Measurements from ENCODE around the gene JHY. TPM values are rescaled to one million over a fixed set of nuclear protein-coding genes. Genes with fewer than 3 reads are reported as not detected.
A peak's percentile ranks its signal among the peaks of the same experiment; 100 is the strongest.

Gene JHY
- total and polyA plus RNA-seq, 8 donors = 1.1 to 4.2 (median 2.1) TPM

- no peak overlapping the region for H3K27ac ChIP-seq
- peaks cover 0 to 41% (median 11%) of the 10 kb centered on the region in 4 donors for H3K27me3 ChIP-seq
- WGBS, 2 donors = 4 to 5% methylated on average over 27 of the region's 27 CpGs
- no peak overlapping the region for H3K4me3 ChIP-seq
- no peak for TF ChIP-seq CTCF (IDR thresholded peaks at IDR 0.05)
- no peak for DNase-seq
- no peaks in the 10 kb centered on the region for H3K36me3 ChIP-seq
- H3K9me3 ChIP-seq = no peaks in the 10 kb centered on the region
- ATAC-seq = no peak
- intact Hi-C loops (cut with DNase I) = no loop called here
- peaks cover 0 to 5% (median 2%) of the 10 kb centered on the region in 3 donors for H3K4me1 ChIP-seq
- no peak for FAIRE-seq
Observed at GRCh38 chr11:122979815-122980595, 97.4 kb downstream of the JHY start.

GRCh38 chr11:122981388-122982264 lies 99.1 kb downstream of the JHY start, which contains the start of gene BSX:
Gene BSX, minus strand, starts transcription at chr11:122981834. Its CDS starts 163 bp downstream, at chr11:122981671.
- Histone ChIP-seq H3K4me1 (peaks cover 0 to 6% (median 2%) of the 10 kb centered on the region in 3 donors), H3K27ac (no peak within 1 kb of the TSS), H3K36me3 (no peaks in the 10 kb centered on the region), H3K4me3 (no peak within 1 kb of the TSS), H3K9me3 (no peaks in the 10 kb centered on the region), H3K27me3 (peaks cover 0 to 38% (median 13%) of the 10 kb centered on the region in 4 donors)
- WGBS, 2 donors = 5 to 6% methylated on average over 35 of the region's 35 CpGs
- FAIRE-seq (no peak), ATAC-seq (peak; percentile 79 to 95 (median 90)), DNase-seq (peak; percentile 40 to 84 (median 70))
- TF ChIP-seq CTCF (IDR thresholded peaks at IDR 0.05) = no peak
- intact Hi-C loops (cut with DNase I) = no loop called here

- no peak for TF ChIP-seq CTCF (IDR thresholded peaks at IDR 0.05)
- ATAC-seq = no peak
- WGBS, 2 donors = 24 to 27% methylated on average over 26 of the region's 26 CpGs
- H3K27me3 ChIP-seq = peaks cover 0 to 43% (median 7%) of the 10 kb centered on the region in 4 donors
- no peak overlapping the region for H3K27ac ChIP-seq
- H3K9me3 ChIP-seq = no peaks in the 10 kb centered on the region
- no peak for FAIRE-seq
- no peak for DNase-seq
- intact Hi-C loops (cut with DNase I) = no loop called here
- peak overlapping the region; percentile 22 to 75 (median 36) for H3K4me3 ChIP-seq
- no peaks in the 10 kb centered on the region for H3K36me3 ChIP-seq
- peaks cover 0 to 6% (median 0%) of the 10 kb centered on the region in 3 donors for H3K4me1 ChIP-seq
Observed at GRCh38 chr11:122983438-122984185, 101.1 kb downstream of the JHY start.

- peak; percentile 37 to 60 (median 53) for ATAC-seq
- H3K4me3 ChIP-seq = peak overlapping the region; percentile 22 to 75 (median 36)
- intact Hi-C loops (cut with DNase I) = no loop called here
- H3K36me3 ChIP-seq = no peaks in the 10 kb centered on the region
- no peak overlapping the region for H3K27ac ChIP-seq
- peaks cover 0 to 6% (median 0%) of the 10 kb centered on the region in 3 donors for H3K4me1 ChIP-seq
- H3K9me3 ChIP-seq = no peaks in the 10 kb centered on the region
- peak in 2 of 6 donors; percentile 67 to 68 for DNase-seq
- peaks cover 0 to 36% (median 6%) of the 10 kb centered on the region in 4 donors for H3K27me3 ChIP-seq
- no peak for FAIRE-seq
- no peak for TF ChIP-seq CTCF (IDR thresholded peaks at IDR 0.05)
- WGBS, 2 donors = 1% methylated on average over 59 of the region's 59 CpGs
Observed at GRCh38 chr11:122984186-122985011, 101.8 kb downstream of the JHY start.

All from pancreas (tissue), 10 donors.